Measurements from ENCODE around the gene COPS3. TPM values are rescaled to one million over a fixed set of nuclear protein-coding genes. Genes with fewer than 3 reads are reported as not detected.

The COPS3 gene
- total RNA-seq, 4 donors from 2014 or later: 51.8 to 85.3 (median 54.8) TPM

DNA sequence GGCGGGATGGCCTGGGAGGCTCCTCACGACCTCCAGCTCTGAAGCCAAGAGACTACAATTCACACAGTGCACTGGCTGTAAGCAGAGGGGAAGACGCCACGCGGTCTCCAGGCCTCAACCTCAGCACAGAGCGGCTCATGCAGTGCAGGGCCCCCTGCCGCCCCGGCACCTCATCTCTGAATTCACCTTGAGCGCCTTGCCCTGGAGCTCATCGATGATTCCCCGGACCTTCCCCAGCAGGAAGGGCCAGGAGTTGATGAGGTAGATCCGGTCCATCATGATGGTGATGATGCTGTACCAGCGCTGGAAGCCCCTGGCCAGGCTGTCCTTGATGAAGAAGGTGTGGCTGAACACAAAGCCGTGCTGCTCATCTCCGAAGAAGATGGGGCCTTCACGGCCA is 57.3 kb downstream of the COPS3 start:
- 70 to 83% methylated on average over 2 of the region's 16 CpGs for WGBS, 2 donors (ENCODE audit: low coverage in 1 of 2)
- H3K27me3 ChIP-seq: no peaks in the 10 kb centered on the region
- TF ChIP-seq POLR2A (IDR thresholded peaks at IDR 0.05) (no peak), POLR2AphosphoS5 (IDR thresholded peaks at IDR 0.05) (no peak), EP300 (IDR thresholded peaks at IDR 0.05) (no peak), CTCF (IDR thresholded peaks at IDR 0.05) (no peak)
- peaks cover 0 to 100% of the 10 kb centered on the region in 2 donors for H3K36me3 ChIP-seq
- H3K4me1 ChIP-seq: no peaks in the 10 kb centered on the region
- H3K4me3 ChIP-seq: no peak overlapping the region
- no peak overlapping the region for H3K27ac ChIP-seq
- ATAC-seq: no peak
- no peaks in the 10 kb centered on the region for H3K9me3 ChIP-seq

DNA sequence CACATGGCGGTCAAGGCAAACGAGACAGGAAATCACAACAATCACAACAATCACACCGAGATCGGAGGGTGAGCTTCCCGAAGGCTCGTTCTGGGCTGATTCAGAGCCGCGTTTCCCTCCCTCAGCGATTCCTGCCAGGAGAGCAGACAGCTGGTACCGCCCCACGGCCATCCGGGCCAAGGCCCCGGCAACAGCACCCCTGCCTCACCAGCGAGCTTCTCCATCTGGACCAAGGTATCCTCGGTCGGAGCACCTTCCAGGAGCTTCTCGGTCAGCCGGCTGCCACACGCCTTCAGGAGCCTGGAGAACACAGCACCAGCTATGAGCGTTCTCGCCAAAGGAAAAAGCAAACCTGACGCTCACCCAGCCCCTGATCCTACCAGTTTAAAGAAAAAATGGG is 59.7 kb downstream of the COPS3 start:
- WGBS, 2 donors (ENCODE audit: low coverage in 1 of 2): 80 to 100% methylated on average over 2 to 3 of the region's 22 CpGs
- Histone ChIP-seq H3K9me3 (no peaks in the 10 kb centered on the region), H3K36me3 (peaks cover 0 to 100% of the 10 kb centered on the region in 2 donors), H3K4me1 (no peaks in the 10 kb centered on the region), H3K27ac (no peak overlapping the region), H3K4me3 (no peak overlapping the region), H3K27me3 (no peaks in the 10 kb centered on the region)
- no peak for TF ChIP-seq EP300 (IDR thresholded peaks at IDR 0.05)
- TF ChIP-seq POLR2AphosphoS5 (IDR thresholded peaks at IDR 0.05): no peak
- TF ChIP-seq CTCF (IDR thresholded peaks at IDR 0.05): no peak
- no peak for TF ChIP-seq POLR2A (IDR thresholded peaks at IDR 0.05)
- ATAC-seq: no peak

DNA sequence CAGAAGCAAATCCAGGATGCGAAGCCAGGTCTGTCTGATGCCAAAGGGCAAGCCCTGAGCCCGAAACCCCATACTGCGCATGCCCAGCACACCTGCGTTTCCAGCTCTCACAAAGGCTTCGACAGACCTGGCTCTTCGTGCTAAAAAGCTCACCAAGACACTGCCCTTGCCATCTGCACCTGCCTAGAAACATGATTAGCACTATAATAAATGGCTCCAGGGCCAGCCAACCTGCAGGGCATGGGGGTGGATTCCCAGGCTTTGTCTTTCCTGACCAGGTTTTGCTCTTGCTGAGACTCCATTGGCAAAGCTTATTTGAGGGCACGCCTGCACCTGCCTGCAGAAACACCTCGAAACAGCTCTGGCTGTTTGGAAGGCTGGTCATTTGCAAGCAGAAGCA is 60.5 kb downstream of the COPS3 start:
- Histone ChIP-seq H3K4me3 (no peak overlapping the region), H3K27me3 (no peaks in the 10 kb centered on the region), H3K4me1 (no peaks in the 10 kb centered on the region), H3K27ac (no peak overlapping the region), H3K9me3 (no peaks in the 10 kb centered on the region), H3K36me3 (peaks cover 0 to 100% of the 10 kb centered on the region in 2 donors)
- no peak for ATAC-seq
- 98 to 100% methylated on average over 1 to 8 of the region's 8 CpGs for WGBS, 2 donors (ENCODE audit: low coverage in 1 of 2)
- no peak for TF ChIP-seq CTCF (IDR thresholded peaks at IDR 0.05)
- TF ChIP-seq POLR2AphosphoS5 (IDR thresholded peaks at IDR 0.05): no peak
- no peak for TF ChIP-seq EP300 (IDR thresholded peaks at IDR 0.05)
- no peak for TF ChIP-seq POLR2A (IDR thresholded peaks at IDR 0.05)

DNA sequence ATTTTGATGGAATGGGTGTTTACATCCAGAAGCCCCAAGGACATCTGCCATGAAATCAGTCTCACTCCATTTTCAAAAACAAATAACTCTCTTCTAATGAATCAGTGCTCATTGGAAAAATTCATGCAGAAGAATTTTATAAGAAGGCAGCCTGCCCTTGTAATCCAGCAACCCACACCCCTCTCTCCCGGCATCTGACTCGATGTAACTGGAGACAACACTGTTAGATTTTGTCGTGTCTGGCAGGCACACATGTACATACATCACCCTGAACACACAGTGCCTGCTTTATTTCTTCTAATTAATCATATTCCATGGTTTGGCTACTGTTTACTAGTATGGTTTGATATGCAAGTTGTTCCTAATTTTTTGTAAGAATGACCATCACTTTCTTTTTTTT is 63.1 kb downstream of the COPS3 start:
- Histone ChIP-seq H3K4me3 (no peak overlapping the region), H3K4me1 (no peaks in the 10 kb centered on the region), H3K36me3 (peaks cover 0 to 100% of the 10 kb centered on the region in 2 donors), H3K27me3 (no peaks in the 10 kb centered on the region), H3K9me3 (no peaks in the 10 kb centered on the region), H3K27ac (no peak overlapping the region)
- 60 to 66% methylated on average over 2 to 3 of the region's 3 CpGs for WGBS, 2 donors (ENCODE audit: low coverage in 1 of 2)
- TF ChIP-seq EP300 (IDR thresholded peaks at IDR 0.05): no peak
- TF ChIP-seq POLR2A (IDR thresholded peaks at IDR 0.05): no peak
- TF ChIP-seq POLR2AphosphoS5 (IDR thresholded peaks at IDR 0.05): no peak
- TF ChIP-seq CTCF (IDR thresholded peaks at IDR 0.05): no peak
- no peak for ATAC-seq

DNA sequence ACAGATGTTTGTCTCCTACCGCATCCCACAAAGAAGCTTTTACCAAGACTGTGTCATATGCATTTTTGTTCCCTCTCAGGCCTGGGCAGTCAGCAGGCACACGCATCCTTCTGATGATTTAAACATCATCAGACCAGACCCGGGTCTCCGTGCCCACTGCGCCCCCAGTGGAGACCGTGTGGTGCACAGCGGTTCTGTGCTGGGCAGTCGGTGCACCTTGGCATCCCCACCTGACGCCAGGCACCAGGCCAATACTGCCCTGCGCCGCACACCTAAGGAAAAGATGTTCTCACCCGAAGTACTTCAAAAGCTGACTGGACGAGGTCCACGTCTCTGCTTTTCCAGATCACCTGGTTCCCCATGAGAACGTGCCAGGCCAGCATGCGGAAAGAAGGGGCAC is 64.3 kb downstream of the COPS3 start:
- Histone ChIP-seq H3K27me3 (no peaks in the 10 kb centered on the region), H3K9me3 (no peaks in the 10 kb centered on the region), H3K4me1 (no peaks in the 10 kb centered on the region), H3K27ac (no peak overlapping the region), H3K36me3 (peaks cover 0 to 98% of the 10 kb centered on the region in 2 donors), H3K4me3 (no peak overlapping the region)
- ATAC-seq: no peak
- TF ChIP-seq EP300 (IDR thresholded peaks at IDR 0.05) (no peak), CTCF (IDR thresholded peaks at IDR 0.05) (no peak), POLR2A (IDR thresholded peaks at IDR 0.05) (no peak), POLR2AphosphoS5 (IDR thresholded peaks at IDR 0.05) (no peak)
- WGBS, 2 donors (ENCODE audit: low coverage in 1 of 2): 93 to 97% methylated on average over 5 to 9 of the region's 16 CpGs
